Skeletal muscle cell (primary cell): ENCODE data around the gene LRRC43.
A peak's percentile ranks its signal among the peaks of the same experiment; 100 is the strongest.
"Not testable (repeated sequence)": the region's sequence is repeated elsewhere in the genome, so short reads cannot be mapped to it uniquely, and the experiment has no call there.

ENCODE experiments used
- DNase-seq: peaks from one replicate; pipeline ENCODE4 v3.0.0-alpha.2; 2010; ENCODE audit warnings: low read depth
- H3K4me3 ChIP-seq: 2 replicates; pipeline ENCODE4 v1.5.1; 2011; ENCODE audit warnings: low read depth, mild to moderate bottlenecking, control low read depth, low read length, moderate library complexity

LRRC43 gene

GRCh38 chr12:122152754-122153153, 30.2 kb upstream of the LRRC43 start:
- no peak for DNase-seq
- H3K4me3 ChIP-seq, result no peak overlapping the region

GRCh38 chr12:122155705-122156104, 27.2 kb upstream of the LRRC43 start:
- no peak overlapping the region for H3K4me3 ChIP-seq
- no peak for DNase-seq

DNA sequence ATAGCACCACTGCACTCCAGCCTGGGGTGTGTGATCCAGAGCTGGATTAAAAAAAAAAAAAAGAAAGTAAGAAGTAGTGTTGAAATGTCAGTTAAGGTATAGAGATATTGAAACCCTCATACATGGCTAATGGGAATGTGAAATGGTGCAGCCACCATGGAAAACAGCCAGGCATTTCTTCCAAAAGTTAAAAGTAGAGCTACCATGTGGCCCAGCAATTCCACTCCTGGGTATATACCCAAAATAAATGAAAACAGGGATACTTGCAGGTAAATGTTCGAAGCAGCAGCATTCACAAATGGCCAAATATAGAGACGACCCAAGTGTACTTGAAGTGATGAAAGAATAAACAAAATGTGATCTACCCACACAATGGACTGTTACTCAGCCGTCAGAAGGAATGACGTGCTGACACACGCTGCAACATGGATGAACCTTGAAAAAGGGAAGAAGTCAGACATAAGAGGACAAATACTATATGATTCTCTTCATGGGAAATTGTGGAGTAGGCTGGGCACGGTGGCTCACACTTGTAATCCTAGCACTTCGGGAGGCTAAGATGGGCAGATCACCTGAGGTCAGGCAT, 24.1 kb upstream of the LRRC43 start:
- H3K4me3 ChIP-seq, result no peak overlapping the region
- no peak for DNase-seq

DNA sequence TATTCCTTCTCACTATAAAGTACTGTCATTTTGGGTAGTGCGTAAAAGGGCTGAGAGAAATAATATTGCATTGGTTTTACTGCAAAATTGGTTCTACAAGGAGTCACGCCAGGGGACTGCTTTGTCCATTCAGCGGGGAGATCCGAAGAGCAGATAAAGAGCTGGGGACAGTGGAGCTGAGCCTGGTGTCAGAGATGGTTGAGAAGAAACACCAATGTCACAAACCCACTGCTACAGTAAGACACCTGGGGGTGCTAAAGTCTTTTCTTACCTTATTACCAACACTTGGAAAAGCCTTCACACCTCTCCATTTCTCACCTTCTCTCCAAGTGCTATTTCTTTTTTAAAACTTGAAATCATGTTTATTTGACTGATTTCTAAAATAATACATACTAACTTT, 23.0 kb upstream of the LRRC43 start:
- DNase-seq, result no peak
- H3K4me3 ChIP-seq, result no peak overlapping the region

DNA sequence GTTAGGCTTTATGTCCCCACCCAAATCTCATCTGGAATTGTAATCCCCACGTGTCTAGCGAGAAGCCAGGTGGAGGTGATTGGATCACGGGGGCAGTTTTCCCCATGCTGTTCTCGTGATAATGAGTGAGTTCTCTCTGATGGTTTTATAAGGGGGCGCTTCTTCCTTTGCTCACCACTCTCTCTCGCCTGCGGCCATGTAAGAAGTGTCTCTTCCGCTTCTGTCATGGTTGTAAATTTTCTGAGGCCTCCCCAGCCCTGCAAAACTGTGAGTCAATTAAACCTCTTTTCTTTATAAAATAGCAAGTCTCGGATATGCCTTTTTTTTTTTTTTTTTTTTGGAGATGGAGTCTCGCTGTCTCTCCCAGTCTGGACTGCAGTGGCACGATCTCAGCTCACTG, 22.2 kb upstream of the LRRC43 start:
- no peak for DNase-seq
- H3K4me3 ChIP-seq, result no peak overlapping the region

DNA sequence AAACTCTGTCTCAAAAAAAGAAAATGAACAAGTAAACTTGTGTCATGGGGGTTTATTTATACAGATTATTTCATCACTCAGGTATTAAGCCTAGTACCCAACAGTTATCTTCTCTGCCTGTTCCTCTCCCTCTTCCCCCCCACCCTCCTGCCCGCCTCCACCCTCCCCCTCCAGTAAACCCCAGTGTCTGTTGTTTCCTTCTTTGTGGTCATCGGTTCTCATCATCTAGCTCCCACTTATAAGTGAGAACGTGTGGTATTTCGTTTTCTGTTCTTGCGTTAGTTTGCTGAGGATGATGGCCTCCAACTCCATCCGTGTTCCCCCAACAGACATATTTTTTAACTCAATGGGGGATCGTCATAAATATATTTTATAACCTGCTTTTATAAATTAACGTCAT, 21.2 kb upstream of the LRRC43 start:
- DNase-seq, result no peak
- no peak overlapping the region for H3K4me3 ChIP-seq

DNA sequence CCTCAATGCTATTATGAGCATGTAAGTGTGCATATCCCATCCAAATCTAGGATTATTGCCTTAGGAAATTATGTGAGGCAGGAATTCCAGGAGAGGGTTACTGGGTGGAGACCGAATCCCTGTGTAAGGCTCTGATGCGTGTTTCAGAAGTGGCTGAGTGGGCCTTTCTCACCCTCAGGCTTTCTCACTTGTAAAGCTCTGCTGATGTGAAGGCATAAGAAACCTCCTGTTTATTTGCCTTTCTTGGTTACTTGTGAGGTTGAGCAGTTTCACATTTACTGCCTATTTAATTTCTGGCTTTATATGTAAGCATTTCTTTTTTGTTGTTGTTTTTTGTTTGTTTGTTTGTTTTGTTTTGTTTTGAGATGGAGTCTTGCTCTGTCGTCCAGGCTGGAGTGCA, 19.9 kb upstream of the LRRC43 start:
- no peak for DNase-seq
- no peak overlapping the region for H3K4me3 ChIP-seq

DNA sequence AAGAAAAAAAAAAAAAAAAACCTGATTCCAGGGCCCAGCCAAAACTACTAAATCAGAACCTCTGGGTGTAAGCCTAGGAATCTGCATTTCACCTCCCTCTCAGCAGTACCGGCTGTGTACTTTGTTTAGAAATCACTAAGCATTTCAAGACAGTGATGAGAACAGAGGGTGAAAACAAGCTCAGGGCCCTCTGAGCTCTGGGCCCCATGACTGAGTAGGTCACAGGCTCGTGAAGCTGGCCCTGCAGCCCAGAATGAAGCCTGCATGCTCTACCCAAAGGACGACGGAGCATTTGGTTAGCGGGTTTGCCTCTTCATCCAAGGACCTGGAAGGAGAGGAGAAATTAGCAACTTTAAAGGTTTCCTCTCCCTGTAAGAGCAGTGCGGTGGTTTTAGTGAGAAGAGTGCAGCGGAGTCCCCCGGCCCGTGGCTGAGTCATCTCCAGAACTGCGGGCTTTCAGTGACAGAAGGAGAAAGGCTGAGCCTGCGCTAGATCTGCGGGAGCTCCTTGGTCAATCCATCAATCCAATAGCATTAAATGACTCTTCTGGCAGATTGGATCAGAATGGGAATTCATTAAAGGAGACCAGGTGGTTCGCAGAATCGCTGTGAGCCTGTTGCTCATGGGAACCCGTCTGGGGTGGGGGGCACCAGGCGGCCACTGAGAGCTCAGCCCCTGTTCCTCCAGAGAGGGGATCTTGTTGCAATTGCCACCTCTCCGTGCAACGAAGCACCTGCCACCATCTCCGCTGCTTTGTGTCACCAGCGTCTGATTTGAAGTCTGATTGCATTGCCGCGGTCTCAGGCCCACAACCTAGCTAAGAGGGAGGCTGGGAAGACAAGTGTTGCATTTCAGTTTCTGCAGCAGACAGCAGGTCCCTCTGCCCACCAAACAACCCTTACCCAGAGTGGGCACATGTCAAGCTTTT, 16.2 kb upstream of the LRRC43 start:
- H3K4me3 ChIP-seq, result no peak overlapping the region
- no peak for DNase-seq

- DNase-seq, result no peak
- H3K4me3 ChIP-seq, result no peak overlapping the region
These were observed 15.5 kb upstream of the LRRC43 start for GRCh38 chr12:122167356-122167925.

DNA sequence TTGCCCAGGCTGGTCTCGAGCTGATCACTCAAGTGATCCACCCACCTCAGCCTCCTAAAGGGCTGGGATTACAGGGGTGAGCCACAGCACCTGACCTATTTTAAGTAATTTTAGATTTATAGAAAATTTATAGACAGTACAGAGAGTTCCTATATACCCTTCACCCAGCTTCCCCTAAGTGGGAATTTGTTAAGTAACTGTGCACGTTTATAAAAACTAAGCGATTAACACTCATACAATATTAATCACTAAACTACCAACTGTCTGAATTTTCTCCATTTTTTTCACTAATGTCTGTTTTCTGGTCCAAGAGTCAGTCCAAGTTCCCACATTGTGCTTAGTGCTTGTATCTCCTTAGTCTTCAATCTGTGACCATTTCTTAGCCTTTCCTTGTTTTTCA, 14.4 kb upstream of the LRRC43 start:
- no peak overlapping the region for H3K4me3 ChIP-seq

DNA sequence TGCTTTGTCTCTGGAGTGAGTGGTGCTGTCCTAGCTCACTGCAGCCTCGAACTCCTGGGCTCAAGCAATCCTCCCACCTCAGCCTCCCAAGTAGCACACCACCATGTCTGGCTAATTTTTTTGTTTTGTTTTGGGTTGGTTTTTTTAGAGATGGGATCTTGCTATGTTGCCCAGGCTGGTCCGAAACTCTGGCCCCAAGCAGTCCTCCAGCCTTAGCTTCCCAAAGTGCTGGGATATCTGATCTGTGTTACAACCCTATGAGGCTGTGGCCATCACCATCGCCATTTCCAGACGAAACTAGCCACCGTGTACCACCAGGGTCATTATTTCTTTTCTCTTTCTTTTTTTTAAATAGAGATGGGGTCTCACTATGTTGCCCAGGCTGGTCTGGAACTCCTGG, 11.5 kb upstream of the LRRC43 start:
- no peak for DNase-seq
- H3K4me3 ChIP-seq, result no peak overlapping the region

More for the DNA sequence above, 14.4 kb upstream of the LRRC43 start:
- no peak for DNase-seq

DNA sequence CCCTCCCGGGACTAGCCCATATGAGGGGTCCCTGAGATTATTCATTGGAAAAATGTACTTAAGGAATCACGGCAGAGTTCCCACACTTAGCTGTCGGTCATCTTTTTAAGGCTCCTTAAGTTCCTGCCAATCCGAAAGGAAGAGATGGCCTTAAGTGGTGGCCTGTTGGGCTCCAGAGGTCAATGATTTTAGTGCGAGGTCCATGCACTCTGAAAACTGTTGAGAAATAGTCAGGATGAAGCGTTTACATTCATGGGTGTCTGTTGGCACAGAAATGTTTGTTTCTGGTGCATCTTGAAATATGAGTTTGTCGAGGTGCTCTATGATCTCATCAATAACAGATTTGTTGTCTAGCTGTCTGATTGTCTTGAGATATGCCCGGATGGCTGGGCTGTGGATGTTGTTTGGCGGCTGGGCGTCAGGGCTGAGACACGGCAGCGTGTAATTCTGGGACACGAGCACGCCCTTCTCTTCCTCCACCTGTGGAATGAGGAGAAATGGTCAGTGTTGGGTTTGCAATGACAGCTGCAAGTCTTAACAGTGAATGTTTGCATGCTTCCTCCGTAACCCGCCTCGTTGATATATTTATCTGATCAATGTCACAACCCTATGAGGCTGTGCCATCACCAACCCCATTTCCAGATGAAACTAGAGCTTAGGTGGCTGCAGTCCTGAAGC, 10.5 kb upstream of the LRRC43 start:
- DNase-seq, result no peak
- H3K4me3 ChIP-seq, result no peak overlapping the region

DNA sequence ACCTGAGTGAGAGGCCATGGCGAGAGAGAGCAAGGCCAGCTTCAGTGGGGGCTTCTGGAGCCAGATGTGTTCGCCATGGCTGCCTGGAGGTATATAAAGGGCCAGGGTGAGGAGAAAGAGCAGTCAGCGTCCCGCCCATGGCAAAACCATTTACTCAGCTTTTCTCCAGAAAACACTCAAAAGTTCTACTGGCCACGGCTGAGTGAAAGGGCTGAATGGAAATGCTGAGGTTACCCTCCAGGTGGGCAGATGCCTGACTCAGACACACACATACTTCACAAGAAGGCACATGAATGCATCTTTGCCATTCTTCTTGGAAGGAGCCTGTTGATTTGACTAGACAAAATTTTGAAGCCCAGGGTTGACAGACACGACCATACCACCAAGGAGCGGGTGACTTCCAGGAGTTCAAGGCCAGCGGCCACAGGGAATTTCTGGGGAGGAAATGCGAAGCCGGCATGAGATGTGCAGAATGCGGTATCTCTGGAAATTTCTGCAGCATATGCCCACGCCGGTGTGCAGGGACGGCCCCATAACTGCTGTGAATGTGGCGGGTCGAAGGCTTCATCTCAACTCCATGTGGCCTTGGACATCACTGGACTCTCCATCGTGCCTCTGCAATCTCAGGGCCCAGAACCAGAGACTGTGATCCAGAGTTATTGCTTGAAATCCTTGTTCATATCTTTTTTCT, 8.6 kb upstream of the LRRC43 start, which contains the start of gene IL31:
TSS of gene IL31 (minus strand) at position 67 of the 691 bp plus-strand sequence. CDS start at position 18, 49 bp downstream.
- no peak for DNase-seq
- no peak within 1 kb of the TSS for H3K4me3 ChIP-seq

- not testable (repeated sequence) for DNase-seq, H3K4me3 ChIP-seq
These were observed 6.5 kb upstream of the LRRC43 start for GRCh38 chr12:122176473-122176872.

- peak overlapping the region; percentile 56 for H3K4me3 ChIP-seq
- no peak for DNase-seq
These were observed 641 bp downstream of the LRRC43 start for GRCh38 chr12:122183588-122183940.

DNA sequence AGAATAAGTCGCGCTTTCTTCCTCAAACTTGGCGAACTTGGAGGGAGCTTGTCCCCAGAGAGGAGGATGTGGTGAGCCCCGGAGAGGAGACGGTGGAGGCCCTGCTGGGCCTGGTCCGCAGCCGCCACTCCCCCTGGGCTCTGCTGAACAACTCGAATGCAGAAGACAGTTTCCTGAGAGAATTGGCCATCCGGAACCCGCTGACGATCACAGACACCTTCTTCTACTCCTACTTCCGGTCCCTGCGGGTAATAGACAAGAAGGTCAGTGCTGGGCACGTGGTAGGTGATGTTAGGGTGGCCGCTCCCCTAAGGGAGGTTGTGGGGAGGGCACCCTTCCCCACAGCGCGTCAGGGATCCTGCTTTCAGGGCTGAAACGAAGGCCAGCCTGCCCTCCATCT, 1.6 kb downstream of the LRRC43 start:
- no peak for DNase-seq
- no peak overlapping the region for H3K4me3 ChIP-seq

DNA sequence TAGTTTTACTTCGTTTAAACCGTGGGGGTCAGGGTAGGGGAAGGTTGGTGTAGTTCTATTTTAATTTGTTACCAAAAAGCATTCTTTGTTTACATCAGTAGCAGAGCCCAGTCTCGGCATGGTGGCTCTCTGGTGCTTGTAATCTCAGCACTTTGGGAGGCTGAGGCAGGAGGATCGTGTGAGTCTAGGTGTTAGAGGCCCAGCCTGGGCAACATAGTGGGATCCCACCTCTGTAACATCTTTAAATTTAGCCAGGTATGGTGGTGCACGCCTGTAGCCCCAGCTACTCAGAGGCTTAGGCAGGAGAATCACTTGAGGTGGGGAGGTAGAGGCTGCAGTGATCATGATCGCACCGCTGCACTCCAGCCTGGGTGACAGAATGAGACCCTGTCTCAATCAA, 2.2 kb downstream of the LRRC43 start:
- no peak for DNase-seq
- H3K4me3 ChIP-seq, result no peak overlapping the region

DNA sequence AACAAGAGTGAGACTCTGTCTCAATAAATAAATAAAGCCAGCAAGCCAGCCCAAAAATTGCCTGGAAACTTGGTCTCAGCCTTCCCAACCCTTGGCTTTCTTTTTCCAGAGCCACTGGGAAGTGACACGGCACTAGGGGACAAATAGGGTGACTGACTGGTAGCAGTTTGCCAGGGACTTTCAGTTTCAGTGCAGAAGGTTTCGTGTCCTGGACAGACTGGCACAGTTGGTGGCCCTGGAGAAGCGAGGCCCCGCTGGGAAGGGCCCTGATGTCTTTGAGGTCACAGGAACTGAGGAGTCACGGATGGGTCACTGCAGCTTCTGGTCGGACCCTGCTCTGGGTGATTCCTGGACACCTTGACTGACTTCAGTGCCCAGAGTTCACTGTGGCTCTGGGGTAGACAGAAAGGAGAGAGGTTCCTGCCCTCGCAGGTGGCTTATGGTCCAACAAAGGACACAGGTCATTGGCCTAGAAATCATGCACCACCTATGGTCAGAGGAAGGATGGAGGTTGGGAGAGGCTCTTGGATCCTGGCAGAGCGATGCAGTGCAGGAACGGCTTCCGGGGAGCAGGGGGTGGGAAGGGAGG, 2.7 kb downstream of the LRRC43 start:
- no peak for DNase-seq
- no peak overlapping the region for H3K4me3 ChIP-seq

- no peak for DNase-seq
These were observed 4.5 kb downstream of the LRRC43 start for GRCh38 chr12:122187466-122187865.

More at GRCh38 chr12:122187466-122187865, 4.5 kb downstream of the LRRC43 start:
- H3K4me3 ChIP-seq, result no peak overlapping the region
